ENCODE data around the gene DAP.

DNA sequence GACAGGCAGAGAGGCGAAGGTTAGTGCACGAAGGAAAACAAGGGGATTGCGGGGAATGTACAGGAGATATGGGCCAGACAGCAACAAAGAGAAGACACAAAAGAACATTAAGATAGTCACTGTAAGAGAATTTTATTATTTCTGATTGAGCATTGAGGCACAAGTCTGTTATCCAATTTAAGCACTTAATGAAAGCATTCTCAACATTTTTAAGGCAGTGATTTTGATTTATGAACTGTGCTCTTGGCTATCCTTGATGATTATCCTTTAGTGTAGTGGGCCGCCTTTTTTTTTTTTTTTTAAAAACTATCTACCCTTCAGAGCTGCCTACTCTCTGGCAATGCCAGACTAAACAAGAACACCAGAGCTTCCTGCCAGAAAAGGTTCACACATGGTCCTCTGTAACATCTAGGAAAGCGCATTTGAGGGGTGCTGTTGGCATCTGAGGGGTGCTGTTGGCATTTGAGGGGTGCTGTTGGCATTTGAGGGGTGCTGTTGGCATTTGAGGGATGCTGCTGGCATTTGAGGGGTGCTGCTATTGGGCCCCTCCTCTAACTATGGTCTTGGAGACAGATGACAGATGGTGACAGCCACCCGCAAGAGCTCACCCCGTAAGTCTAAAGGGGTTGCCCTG lies 3.0 kb downstream of the DAP start:
- no peak for TF ChIP-seq YY1 (IDR thresholded peaks at IDR 0.05; ENCODE audit: insufficient read depth, insufficient read length)
- no peak for TF ChIP-seq ZNF274 (IDR thresholded peaks at IDR 0.05; ENCODE audit: low read depth, low read length)
- no peak for TF ChIP-seq SUZ12 (IDR thresholded peaks at IDR 0.05; ENCODE audit: extremely low read depth, insufficient read depth, insufficient read length)

Data from NT2/D1 (cell line).